NB4 (cell line): Measurements from ENCODE around the gene TTC38.

Experiments used
- DNase-seq: peaks from one replicate; pipeline ENCODE4 v3.0.0; 2010; ENCODE audit warnings: low read depth
- H3K4me3 ChIP-seq: one replicate; pipeline ENCODE4 v1.5.1; 2011; ENCODE audit warnings: mild to moderate bottlenecking, low read depth, low read length, moderate library complexity
- MAX ChIP-seq: IDR thresholded peaks from 2 replicates; pipeline ENCODE4 v1.6.1; 2011; ENCODE audit warnings: low read depth, low read length
- MYC ChIP-seq: IDR thresholded peaks from 2 replicates; pipeline ENCODE4 v1.6.1; 2011; ENCODE audit warnings: low read depth, low read length
- POLR2A ChIP-seq: IDR thresholded peaks from 2 replicates; pipeline ENCODE4 v1.6.1; 2011; ENCODE audit warnings: mild to moderate bottlenecking; ENCODE audit not compliant: insufficient read length; ENCODE audit errors: extremely low read depth
- TF ChIP-seq, protein P1 (sequence below): IDR thresholded peaks from one replicate; pipeline ENCODE4 v1.5.1; 2012; ENCODE audit warnings: low read depth, low read length

Gene TTC38

GRCh38 chr22:46326066-46326680, 58.4 kb downstream of the TTC38 start:
- DNase-seq: no peak
- TF ChIP-seq POLR2A: no peak
- no peak for TF ChIP-seq MAX
- TF ChIP-seq, protein P1, sequence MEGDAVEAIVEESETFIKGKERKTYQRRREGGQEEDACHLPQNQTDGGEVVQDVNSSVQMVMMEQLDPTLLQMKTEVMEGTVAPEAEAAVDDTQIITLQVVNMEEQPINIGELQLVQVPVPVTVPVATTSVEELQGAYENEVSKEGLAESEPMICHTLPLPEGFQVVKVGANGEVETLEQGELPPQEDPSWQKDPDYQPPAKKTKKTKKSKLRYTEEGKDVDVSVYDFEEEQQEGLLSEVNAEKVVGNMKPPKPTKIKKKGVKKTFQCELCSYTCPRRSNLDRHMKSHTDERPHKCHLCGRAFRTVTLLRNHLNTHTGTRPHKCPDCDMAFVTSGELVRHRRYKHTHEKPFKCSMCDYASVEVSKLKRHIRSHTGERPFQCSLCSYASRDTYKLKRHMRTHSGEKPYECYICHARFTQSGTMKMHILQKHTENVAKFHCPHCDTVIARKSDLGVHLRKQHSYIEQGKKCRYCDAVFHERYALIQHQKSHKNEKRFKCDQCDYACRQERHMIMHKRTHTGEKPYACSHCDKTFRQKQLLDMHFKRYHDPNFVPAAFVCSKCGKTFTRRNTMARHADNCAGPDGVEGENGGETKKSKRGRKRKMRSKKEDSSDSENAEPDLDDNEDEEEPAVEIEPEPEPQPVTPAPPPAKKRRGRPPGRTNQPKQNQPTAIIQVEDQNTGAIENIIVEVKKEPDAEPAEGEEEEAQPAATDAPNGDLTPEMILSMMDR: no peak
- TF ChIP-seq MYC: no peak
- H3K4me3 ChIP-seq: no peak overlapping the region

GRCh38 chr22:46327691-46328465, 60.1 kb downstream of the TTC38 start:
- DNase-seq: no peak
- TF ChIP-seq POLR2A (no peak), MYC (no peak), MAX (no peak)
- TF ChIP-seq, protein P1: no peak
- H3K4me3 ChIP-seq: no peak overlapping the region

DNA sequence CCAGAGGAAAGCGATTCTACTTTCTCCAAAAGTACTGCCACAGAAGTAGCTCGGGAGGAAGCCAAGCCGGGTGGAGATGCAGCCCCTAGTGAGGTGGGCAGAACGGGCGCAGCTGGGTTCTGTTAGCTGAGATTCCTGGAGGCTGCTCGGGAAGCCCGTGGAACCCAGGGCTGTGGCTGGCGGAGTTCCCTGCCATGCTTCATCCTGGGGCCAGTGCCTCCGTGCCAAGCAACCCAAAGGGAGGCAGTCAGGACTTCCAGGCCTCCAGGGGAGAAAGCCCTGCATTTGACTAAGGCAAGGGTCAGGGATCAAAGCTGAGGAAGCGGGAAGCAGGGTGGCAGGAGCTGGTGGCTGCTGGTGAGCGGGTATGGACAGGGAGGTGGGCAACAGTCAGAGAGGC, 61.0 kb downstream of the TTC38 start:
- no peak overlapping the region for H3K4me3 ChIP-seq
- no peak for DNase-seq
- TF ChIP-seq MYC (no peak), MAX (no peak), POLR2A (no peak)
- TF ChIP-seq, protein P1: no peak

GRCh38 chr22:46329616-46330015, 61.8 kb downstream of the TTC38 start:
- TF ChIP-seq MYC: no peak
- TF ChIP-seq POLR2A: no peak
- TF ChIP-seq, protein P1: no peak
- TF ChIP-seq MAX: no peak
- DNase-seq: no peak
- no peak overlapping the region for H3K4me3 ChIP-seq

DNA sequence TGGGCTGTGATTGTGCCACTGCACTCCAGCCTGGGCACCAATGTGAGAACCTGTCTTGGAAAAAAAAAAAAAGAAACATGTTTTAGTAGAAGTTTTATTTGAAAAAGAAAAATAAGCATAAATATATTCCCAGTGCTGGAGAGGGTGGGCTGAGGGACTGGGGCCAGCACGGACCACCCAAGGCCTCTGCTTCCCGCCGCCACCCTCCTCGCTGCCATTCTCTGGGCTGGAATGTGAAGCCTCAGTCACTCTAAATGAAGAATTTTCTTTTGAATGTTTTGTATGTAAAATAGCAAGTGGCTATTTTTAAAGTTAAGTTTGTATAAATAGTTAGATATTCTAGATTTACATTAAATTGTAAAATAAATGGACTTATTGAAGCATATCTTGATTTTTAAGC, 62.6 kb downstream of the TTC38 start:
- DNase-seq: no peak
- H3K4me3 ChIP-seq: no peak overlapping the region
- TF ChIP-seq MAX (no peak), MYC (no peak), POLR2A (no peak)
- TF ChIP-seq, protein P1: no peak
